ENCODE data around the gene RARG.
"Not testable (repeated sequence)": the region's sequence is repeated elsewhere in the genome, so short reads cannot be mapped to it uniquely, and the experiment has no call there.

The RARG gene

GRCh38 chr12:53204351-53204750 lies 27.7 kb downstream of the RARG start:
- no peak for ATAC-seq
- TF ChIP-seq OSR1 (CRISPR knock-in tag; IDR thresholded peaks at IDR 0.05) = no peak
- no peak for TF ChIP-seq ZNF565 (CRISPR knock-in tag; conservative IDR thresholded peaks at IDR 0.05; ENCODE audit: low read depth)
- TF ChIP-seq TOX (CRISPR knock-in tag; IDR thresholded peaks at IDR 0.05; ENCODE audit: borderline replicate concordance) = no peak
- TF ChIP-seq ESRRG (CRISPR knock-in tag; IDR thresholded peaks at IDR 0.05) = no peak
- no peak for TF ChIP-seq PATZ1 (CRISPR knock-in tag; IDR thresholded peaks at IDR 0.05; ENCODE audit: borderline replicate concordance)

- not testable (repeated sequence) for ATAC-seq
These were observed 29.7 kb downstream of the RARG start for GRCh38 chr12:53202316-53202715.

GRCh38 chr12:53201639-53202038 lies 30.4 kb downstream of the RARG start:
- no peak for TF ChIP-seq TSHZ2 (CRISPR knock-in tag; IDR thresholded peaks at IDR 0.05)
- TF ChIP-seq PATZ1 (CRISPR knock-in tag; IDR thresholded peaks at IDR 0.05; ENCODE audit: borderline replicate concordance) = no peak
- TF ChIP-seq RARB (CRISPR knock-in tag; IDR thresholded peaks at IDR 0.05) = no peak
- no peak for TF ChIP-seq ZNF8 (CRISPR knock-in tag; IDR thresholded peaks at IDR 0.05)
- TF ChIP-seq SNAI2 (CRISPR knock-in tag; IDR thresholded peaks at IDR 0.05) = no peak
- no peak for TF ChIP-seq CREB5 (CRISPR knock-in tag; IDR thresholded peaks at IDR 0.05; ENCODE audit: low read depth)
- no peak for TF ChIP-seq ZNF70 (CRISPR knock-in tag; IDR thresholded peaks at IDR 0.05)
- TF ChIP-seq OSR1 (CRISPR knock-in tag; IDR thresholded peaks at IDR 0.05) = no peak
- TF ChIP-seq ZFP30 (CRISPR knock-in tag; IDR thresholded peaks at IDR 0.05) = no peak
- no peak for TF ChIP-seq PPARA (CRISPR knock-in tag; IDR thresholded peaks at IDR 0.05; ENCODE audit: borderline replicate concordance)
- no peak for TF ChIP-seq ZFP3 (CRISPR knock-in tag; IDR thresholded peaks at IDR 0.05)
- no peak for TF ChIP-seq ISL1 (CRISPR knock-in tag; IDR thresholded peaks at IDR 0.05)
- TF ChIP-seq TCF4 (CRISPR knock-in tag; IDR thresholded peaks at IDR 0.05; ENCODE audit: borderline replicate concordance) = no peak
- TF ChIP-seq BACH2 (CRISPR knock-in tag; IDR thresholded peaks at IDR 0.05; ENCODE audit: borderline replicate concordance) = no peak
- no peak for TF ChIP-seq POU6F1 (CRISPR knock-in tag; IDR thresholded peaks at IDR 0.05; ENCODE audit: borderline replicate concordance, low read depth)
- TF ChIP-seq ESRRG (CRISPR knock-in tag; IDR thresholded peaks at IDR 0.05) = no peak
- TF ChIP-seq TOX (CRISPR knock-in tag; IDR thresholded peaks at IDR 0.05; ENCODE audit: borderline replicate concordance) = no peak
- no peak for TF ChIP-seq CSDC2 (CRISPR knock-in tag; IDR thresholded peaks at IDR 0.05)
- TF ChIP-seq ZC3H10 (CRISPR knock-in tag; IDR thresholded peaks at IDR 0.05) = no peak
- TF ChIP-seq ZNF565 (CRISPR knock-in tag; conservative IDR thresholded peaks at IDR 0.05; ENCODE audit: low read depth) = no peak
- ATAC-seq = no peak

GRCh38 chr12:53201177-53201541 lies 30.9 kb downstream of the RARG start:
- no peak for ATAC-seq
- no peak for TF ChIP-seq ISL1 (CRISPR knock-in tag; IDR thresholded peaks at IDR 0.05)
- TF ChIP-seq ZNF8 (CRISPR knock-in tag; IDR thresholded peaks at IDR 0.05) = no peak
- no peak for TF ChIP-seq ARNTL (CRISPR knock-in tag; IDR thresholded peaks at IDR 0.05; ENCODE audit: borderline replicate concordance, low read depth)
- TF ChIP-seq ZNF70 (CRISPR knock-in tag; IDR thresholded peaks at IDR 0.05) = no peak
- no peak for TF ChIP-seq ZFP30 (CRISPR knock-in tag; IDR thresholded peaks at IDR 0.05)
- no peak for TF ChIP-seq PATZ1 (CRISPR knock-in tag; IDR thresholded peaks at IDR 0.05; ENCODE audit: borderline replicate concordance)
- no peak for TF ChIP-seq GLIS3 (CRISPR knock-in tag; IDR thresholded peaks at IDR 0.05)
- no peak for TF ChIP-seq RARB (CRISPR knock-in tag; IDR thresholded peaks at IDR 0.05)
- no peak for TF ChIP-seq TOX (CRISPR knock-in tag; IDR thresholded peaks at IDR 0.05; ENCODE audit: borderline replicate concordance)
- TF ChIP-seq ZC3H10 (CRISPR knock-in tag; IDR thresholded peaks at IDR 0.05) = no peak
- TF ChIP-seq SNAI2 (CRISPR knock-in tag; IDR thresholded peaks at IDR 0.05) = no peak
- no peak for TF ChIP-seq BACH2 (CRISPR knock-in tag; IDR thresholded peaks at IDR 0.05; ENCODE audit: borderline replicate concordance)

All from SK-N-SH treated with all-trans-retinoic acid at 6 μM for 48 hours (cell line).